AG04450 (cell line): ENCODE results near the gene TMPRSS9. TPM values are rescaled to one million over a fixed set of nuclear protein-coding genes. Genes with fewer than 3 reads are reported as not detected.

ENCODE experiments used
- CTCF ChIA-PET: fragments of 300-600, 350-600 bp; formaldehyde crosslinking; extraction: SDS; loops from one replicate; lab custom pipeline; 2022; ENCODE audit warnings: antibody characterized with exemption, inconsistent platforms; lab: Charles Lee
- POLR2A ChIA-PET: fragments of 350-600 bp; formaldehyde crosslinking; extraction: SDS; loops from one replicate; lab custom pipeline; 2021; ENCODE audit warnings: antibody characterized with exemption, inconsistent platforms; lab: Yijun Ruan, JAX
- DNase-seq: peaks from one replicate; pipeline ENCODE4 v3.0.0-alpha.2; 2011; ENCODE audit warnings: low read depth, low spot score
- H3K27ac ChIP-seq: one replicate; pipeline ENCODE4 v1.5.1; 2012; ENCODE audit warnings: low read depth, low read length, control low read depth
- H3K27me3 ChIP-seq: one replicate; pipeline ENCODE4 v1.6.0; 2012; ENCODE audit warnings: low read length; ENCODE audit not compliant: control insufficient read depth, insufficient read depth
- H3K4me3 ChIP-seq: 2 replicates; pipeline ENCODE4 v1.5.1; 2011; ENCODE audit warnings: mild to moderate bottlenecking, low read depth, low read length, control low read depth
- H3K9me3 ChIP-seq: 2 replicates; pipeline ENCODE4 v1.5.1; 2012; ENCODE audit warnings: low read length; ENCODE audit not compliant: control insufficient read depth, insufficient read depth
- CTCF ChIP-seq: IDR thresholded peaks from 2 replicates; pipeline ENCODE4 v1.5.1; 2011; ENCODE audit warnings: low read depth, low read length, control low read depth, inconsistent platforms
- polyA plus RNA-seq: library from polyadenylated mRNA; depleted of rRNA; stranded (reverse); fragments of >200 nt; gene quantifications from 2 replicates; pipeline ENCODE4 v1.2.3, GENCODE V29; 2011

Gene TMPRSS9
- polyA plus RNA-seq, 1 experiment: not detected

GRCh38 chr19:2382530-2383222 lies 22.6 kb downstream of the TMPRSS9 start:
- Histone ChIP-seq H3K9me3 (peaks cover 15% of the 10 kb centered on the region), H3K27me3 (peaks cover 7% of the 10 kb centered on the region), H3K27ac (no peak overlapping the region), H3K4me3 (no peak overlapping the region)
- ChIA-PET POLR2A (no interaction called here), CTCF (no interaction called here)
- no peak for TF ChIP-seq CTCF
- no peak for DNase-seq

GRCh38 chr19:2385053-2385721 lies 25.1 kb downstream of the TMPRSS9 start:
- TF ChIP-seq CTCF: no peak
- Histone ChIP-seq H3K9me3 (peaks cover 9% of the 10 kb centered on the region), H3K27ac (no peak overlapping the region), H3K27me3 (peaks cover 7% of the 10 kb centered on the region), H3K4me3 (no peak overlapping the region)
- CTCF ChIA-PET: no interaction called here
- POLR2A ChIA-PET: interaction anchor here (0.5 kb wide), 1 partner anchor 443 kb away, joined by 3 read pairs; no protein-coding TSS in a partner anchor
- DNase-seq: peak; percentile 27

- ChIA-PET POLR2A (no interaction called here), CTCF (interaction anchor here (0.7 kb wide), 1 partner anchor 313 kb away, joined by 3 read pairs; no protein-coding TSS in a partner anchor)
- peaks cover 3% of the 10 kb centered on the region for H3K27me3 ChIP-seq
These were observed 27.6 kb downstream of the TMPRSS9 start for GRCh38 chr19:2387367-2388288.

GRCh38 chr19:2389594-2389993 lies 29.5 kb downstream of the TMPRSS9 start:
- POLR2A ChIA-PET: no interaction called here

More at GRCh38 chr19:2387367-2388288, 27.6 kb downstream of the TMPRSS9 start:
- H3K27ac ChIP-seq: no peak overlapping the region
- TF ChIP-seq CTCF: no peak
- H3K4me3 ChIP-seq: no peak overlapping the region
- no peak for DNase-seq
- H3K9me3 ChIP-seq: no peaks in the 10 kb centered on the region; the same call in 1 of the 2 replicates

More at GRCh38 chr19:2389594-2389993, 29.5 kb downstream of the TMPRSS9 start:
- TF ChIP-seq CTCF: no peak
- DNase-seq: no peak
- Histone ChIP-seq H3K27ac (no peak overlapping the region), H3K9me3 (no peaks in the 10 kb centered on the region; the same call in none of the 2 replicates), H3K4me3 (no peak overlapping the region), H3K27me3 (peaks cover 6% of the 10 kb centered on the region)
- CTCF ChIA-PET: no interaction called here
